ENCODE data around the gene C1QL3.
A peak's percentile ranks its signal among the peaks of the same experiment; 100 is the strongest.

The C1QL3 gene

DNA sequence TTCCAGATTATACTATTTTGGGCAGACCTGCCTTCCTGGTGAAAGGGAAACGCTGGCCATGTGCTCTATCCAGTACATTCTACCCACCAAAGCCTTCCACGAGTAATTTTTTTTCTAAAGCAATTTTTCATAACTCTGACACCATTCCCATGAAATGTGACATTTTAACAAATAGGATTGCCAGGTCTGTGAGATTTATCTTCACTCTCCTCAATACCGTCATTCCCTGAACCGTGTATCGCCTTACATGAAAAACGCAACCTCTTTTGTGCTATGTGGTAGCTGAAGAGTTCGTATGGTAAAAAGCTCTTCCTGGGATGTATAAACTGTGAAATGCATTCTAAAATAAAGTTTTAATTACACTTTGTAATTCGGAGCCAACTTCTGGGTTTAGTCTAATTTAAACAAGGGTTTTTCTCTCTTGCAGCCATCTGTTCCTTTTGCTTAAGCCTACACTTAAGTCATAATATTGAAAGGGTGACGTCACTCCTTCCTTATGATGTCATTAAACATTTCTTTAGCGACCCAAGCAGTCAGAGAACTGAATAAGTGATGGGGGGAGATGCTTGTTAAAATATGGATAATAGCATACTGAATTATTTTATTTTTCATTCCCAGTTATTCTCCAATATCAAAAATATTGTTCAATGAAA lies 27.7 kb downstream of the C1QL3 start:
- DNase-seq (ENCODE audit: low spot score), result no peak

DNA sequence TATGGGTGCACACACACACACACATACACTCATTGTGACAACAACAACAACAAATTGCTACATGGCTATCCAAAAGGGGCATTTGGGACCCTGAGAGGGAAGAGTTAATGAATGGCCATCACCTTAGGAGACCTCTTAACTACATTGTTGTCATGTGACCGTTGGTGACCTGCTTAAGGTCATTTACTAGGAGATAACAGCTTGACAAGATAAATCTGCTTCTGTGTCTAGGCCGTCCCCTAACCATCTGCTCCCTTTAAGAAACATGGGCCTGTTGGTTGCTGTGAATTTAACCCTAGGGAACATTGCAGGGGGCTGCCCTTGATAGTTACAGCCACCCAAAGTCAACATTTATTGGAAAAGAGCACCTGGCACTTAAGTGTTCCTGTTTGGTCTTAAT lies 29.7 kb downstream of the C1QL3 start:
- DNase-seq (ENCODE audit: low spot score), result no peak

DNA sequence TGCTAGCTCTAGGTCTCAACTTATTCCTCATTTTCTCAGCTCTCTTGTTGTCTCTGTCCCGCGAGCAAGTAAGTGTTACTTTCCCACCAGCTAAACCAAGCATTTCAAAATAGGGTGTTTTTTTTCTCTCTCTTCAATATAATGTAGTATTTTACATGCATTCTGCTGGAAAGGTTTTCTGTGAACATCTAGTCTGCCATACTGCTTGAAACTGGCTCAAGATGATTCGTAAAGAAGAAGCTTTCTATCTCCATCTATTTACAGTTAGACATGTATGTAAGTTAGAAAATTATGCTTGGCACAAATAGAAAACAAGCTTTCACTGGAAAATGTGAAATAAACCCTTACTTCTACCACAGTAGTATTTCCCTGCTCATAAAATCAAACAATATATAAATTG lies 31.2 kb downstream of the C1QL3 start:
- DNase-seq (ENCODE audit: low spot score), result no peak

DNA sequence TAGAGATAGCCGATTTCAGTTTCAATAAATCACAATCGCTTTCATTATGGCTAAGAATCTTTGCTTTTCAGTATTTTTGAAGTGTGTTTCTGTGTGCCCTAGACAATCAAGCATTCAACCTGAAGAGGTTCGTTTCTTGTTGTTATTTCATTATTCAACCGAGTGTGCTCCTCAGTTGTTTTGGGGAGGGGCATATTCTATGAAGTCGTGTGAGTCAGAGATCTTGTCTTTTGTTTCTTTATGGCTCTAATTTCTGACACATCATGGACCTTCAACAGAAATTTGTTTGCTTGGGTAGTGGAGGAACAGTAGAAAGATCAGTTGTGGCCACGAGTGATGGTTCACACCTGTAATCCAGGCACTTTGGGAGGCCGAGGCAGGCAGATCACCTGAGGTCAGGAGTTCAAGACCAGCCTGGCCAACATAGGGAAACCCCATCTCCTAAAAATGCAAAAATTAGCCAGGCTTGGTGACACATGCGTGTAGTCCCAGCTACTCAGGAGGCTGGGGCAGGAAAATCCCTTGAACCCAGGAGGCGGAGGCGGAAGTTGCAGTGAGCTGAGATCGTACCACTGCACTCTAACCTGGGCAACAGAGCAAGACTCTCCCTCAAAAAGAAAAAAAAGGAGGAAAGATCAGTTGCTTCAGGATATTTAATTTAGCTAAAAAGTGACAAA lies 38.3 kb downstream of the C1QL3 start:
- no peak for DNase-seq (ENCODE audit: low spot score)

DNA sequence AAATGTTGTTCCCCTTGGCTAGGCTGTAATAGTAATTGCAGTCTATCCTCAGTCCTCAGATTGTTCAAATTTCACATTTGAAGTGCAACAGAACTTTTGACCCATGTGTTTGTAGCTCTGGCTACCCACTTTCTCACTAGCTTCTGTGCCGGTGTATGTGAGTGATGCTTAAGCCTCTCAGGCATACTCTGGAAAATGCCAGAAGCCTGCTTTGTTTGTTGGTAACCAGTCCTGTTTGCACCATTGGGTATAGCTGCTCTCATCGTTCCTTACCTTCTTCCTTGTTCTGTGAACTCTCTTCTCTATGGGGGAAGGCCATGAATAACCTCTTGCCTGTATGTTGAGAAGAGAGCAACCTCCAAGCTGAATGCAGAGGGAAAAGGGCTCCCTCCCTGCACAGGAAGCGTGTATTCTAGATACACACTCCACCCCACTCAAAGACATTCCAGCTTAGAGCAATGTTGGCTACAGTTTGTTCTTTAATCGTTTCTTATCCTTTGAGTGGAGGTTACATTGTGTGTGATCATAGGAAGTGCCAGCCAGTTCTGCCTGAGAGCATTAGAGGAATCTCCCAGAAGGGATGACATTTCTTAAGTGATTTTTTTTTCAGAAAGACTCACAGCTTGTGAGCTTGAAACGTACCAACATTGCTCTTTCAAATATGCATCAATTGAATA lies 40.5 kb downstream of the C1QL3 start:
- DNase-seq (ENCODE audit: low spot score), result no peak

DNA sequence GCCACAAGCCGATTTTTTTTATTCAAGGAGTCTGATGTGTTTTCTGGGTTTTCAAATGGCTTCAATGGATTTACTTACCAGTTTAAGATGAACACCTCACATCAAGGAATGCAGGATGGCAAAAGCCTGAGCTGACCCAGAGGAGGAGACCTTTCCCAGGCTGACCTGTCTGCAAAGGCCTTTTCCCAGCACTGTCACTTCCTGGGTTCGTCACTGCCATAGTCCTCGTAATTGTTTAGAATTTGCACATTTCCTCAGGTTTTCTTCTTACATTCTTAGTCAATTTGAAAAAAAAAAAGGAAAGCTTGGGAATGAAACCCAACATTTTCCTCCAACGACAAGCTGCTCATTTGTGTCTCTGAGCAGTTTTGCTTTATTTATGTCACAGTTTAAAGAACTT lies 42.9 kb downstream of the C1QL3 start:
- DNase-seq (ENCODE audit: low spot score), result no peak

DNA sequence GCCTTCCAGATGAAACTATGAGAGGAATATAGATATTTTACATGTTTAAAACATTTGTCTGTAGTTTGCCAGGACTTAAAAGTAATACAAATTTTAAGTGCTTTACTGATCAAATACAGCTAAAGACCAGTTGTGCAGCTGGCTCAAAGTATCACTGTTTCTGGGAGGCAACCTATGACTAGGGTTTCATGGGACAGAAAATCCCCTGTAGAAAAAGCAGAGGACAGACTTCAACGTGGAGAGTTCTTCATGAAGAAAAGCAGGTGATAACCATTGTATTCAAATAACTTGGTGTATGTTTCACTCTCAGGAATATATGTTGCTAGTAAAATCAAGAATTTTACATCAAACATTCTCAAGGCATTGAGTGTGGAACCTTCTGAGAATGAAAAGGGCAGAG lies 43.9 kb downstream of the C1QL3 start:
- no peak for DNase-seq (ENCODE audit: low spot score)

DNA sequence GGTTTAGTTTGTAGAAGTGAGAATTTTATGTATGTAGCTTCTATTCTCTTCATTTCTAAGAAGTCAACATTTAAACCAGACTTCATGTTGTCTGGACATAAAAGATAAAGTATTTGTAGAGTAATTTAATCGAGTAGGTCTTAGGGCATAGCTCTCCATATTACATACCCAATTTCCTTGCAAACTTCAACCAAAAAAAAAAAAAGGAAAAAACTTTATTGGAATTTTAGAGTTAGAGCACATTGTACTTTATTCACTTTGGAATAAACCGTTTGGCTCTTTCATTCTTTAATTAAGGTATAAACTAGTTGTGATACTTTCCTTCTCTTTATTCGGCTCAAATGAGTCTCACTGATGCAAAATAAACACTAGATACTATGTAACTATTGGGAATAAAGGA lies 48.9 kb downstream of the C1QL3 start:
- no peak for DNase-seq (ENCODE audit: low spot score)

DNA sequence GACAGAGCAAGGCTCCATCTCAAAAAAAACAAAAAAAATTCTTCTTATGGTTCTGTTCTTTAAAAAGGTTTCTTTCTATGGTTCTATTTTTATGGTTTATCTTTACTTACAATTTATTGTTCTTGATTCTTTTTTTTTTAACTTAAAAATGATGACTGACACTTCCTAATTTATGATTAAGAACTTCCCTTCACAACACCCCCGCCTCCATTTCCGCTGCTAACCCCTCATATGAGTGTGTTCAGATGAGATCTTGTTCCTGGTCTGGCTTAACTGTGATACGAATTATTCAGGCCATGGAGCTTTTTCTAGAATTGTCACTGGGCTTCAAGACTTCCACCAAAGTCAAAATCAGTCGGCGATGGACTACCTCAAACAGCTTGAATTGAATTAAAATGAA lies 50.9 kb downstream of the C1QL3 start:
- DNase-seq (ENCODE audit: low spot score), result peak; percentile 3

DNA sequence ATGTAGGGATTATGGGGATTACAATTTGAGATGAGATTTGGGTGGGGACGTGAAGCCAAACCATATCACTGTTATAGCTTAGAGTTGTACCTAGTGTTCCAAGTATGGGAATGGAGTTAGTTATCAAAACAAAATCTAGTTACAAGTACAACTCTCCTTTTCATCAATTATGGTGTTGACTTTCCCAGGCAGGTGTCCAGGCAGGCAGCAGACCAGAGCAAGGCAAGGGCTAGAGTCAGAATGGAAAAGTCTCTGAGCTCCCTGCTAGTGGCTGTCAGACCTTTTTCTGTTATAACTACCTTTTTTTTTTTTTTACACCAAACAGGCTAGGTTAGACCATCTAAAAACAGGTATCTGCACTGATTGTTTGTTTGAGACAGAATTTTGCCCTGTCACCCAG lies 55.7 kb downstream of the C1QL3 start:
- DNase-seq (ENCODE audit: low spot score), result no peak
